Lower leg skin (tissue), 4 donors: ENCODE measurements around the gene DOK7. TPM values are rescaled to one million over a fixed set of nuclear protein-coding genes. Genes with fewer than 3 reads are reported as not detected.

Experiments used
- DNase-seq, 2 donors: peaks; one replicate each; pipeline ENCODE4 v3.0.0-alpha.2; 2019; ENCODE audit warnings: low spot score in 2 of 2
- H3K4me3 ChIP-seq: fragments of 200-600 bp; sonication (generic); 2 replicates; pipeline ENCODE4 v1.5.1; 2017; ENCODE audit warnings: mild to moderate bottlenecking, low read depth; ENCODE audit not compliant: poor library complexity, severe bottlenecking
- CTCF ChIP-seq, 3 donors: fragments of 450-650 bp; IDR thresholded peaks; one replicate each; pipeline ENCODE4 v1.5.1; 2016; ENCODE audit warnings: antibody characterized with exemption in 3 of 3, mild to moderate bottlenecking in 3 of 3, moderate library complexity in 2 of 3
- POLR2A ChIP-seq, 2 donors: fragments of 450-650 bp; IDR thresholded peaks; one replicate each; pipeline ENCODE4 v1.6.1; 2016 to 2017; ENCODE audit warnings: antibody characterized with exemption in 2 of 2, mild to moderate bottlenecking in 1 of 2, moderate library complexity in 1 of 2
- WGBS, 2 donors: methylation state at CpG; one replicate each; pipeline ENCODE4 v1.1.5; 2018; 5-methylcytosine and 5-hydroxymethylcytosine counted together
- intact Hi-C: fragments of 100-400 bp; cut with DNase I; formaldehyde crosslinking; loops from one replicate; pipeline ENCODE4 v1.15.0; 2023; ENCODE audit warnings: low total_unique reads
- total RNA-seq, 4 donors: library from RNA; depleted of rRNA; stranded (reverse); fragments of >200 nt; gene quantifications; one replicate each; pipeline ENCODE4 v1.1.0, GENCODE V29; 2016

Gene DOK7
- total RNA-seq, 4 donors from 2014 or later: 1.9 to 9.8 (median 5.9) TPM

- intact Hi-C loops: no loop called here
- 82 to 85% methylated on average over 14 to 15 of the region's 15 CpGs for WGBS, 2 donors
- TF ChIP-seq CTCF (IDR thresholded peaks at IDR 0.05) (no peak), POLR2A (IDR thresholded peaks at IDR 0.05) (no peak)
- no peak for DNase-seq
- no peak overlapping the region for H3K4me3 ChIP-seq
Measured at GRCh38 chr4:3464349-3464905, 1.3 kb downstream of the DOK7 start.

GRCh38 chr4:3464911-3465697, 2.0 kb downstream of the DOK7 start:
- DNase-seq: no peak
- intact Hi-C loops: no loop called here
- no peak for TF ChIP-seq POLR2A (IDR thresholded peaks at IDR 0.05)
- no peak for TF ChIP-seq CTCF (IDR thresholded peaks at IDR 0.05)
- WGBS, 2 donors: 88% methylated on average over 21 of the region's 21 CpGs
- H3K4me3 ChIP-seq: no peak overlapping the region

GRCh38 chr4:3465698-3466671, 2.9 kb downstream of the DOK7 start:
- TF ChIP-seq POLR2A (IDR thresholded peaks at IDR 0.05): no peak
- no peak for TF ChIP-seq CTCF (IDR thresholded peaks at IDR 0.05)
- intact Hi-C loops: no loop called here
- DNase-seq: no peak
- WGBS, 2 donors: 79 to 84% methylated on average over 28 to 39 of the region's 41 CpGs
- no peak overlapping the region for H3K4me3 ChIP-seq

- 67 to 69% methylated on average over 33 to 40 of the region's 40 CpGs for WGBS, 2 donors
- intact Hi-C loops: no loop called here
Measured at GRCh38 chr4:3466691-3467600, 3.8 kb downstream of the DOK7 start.

More at GRCh38 chr4:3466691-3467600, 3.8 kb downstream of the DOK7 start:
- DNase-seq: no peak
- TF ChIP-seq CTCF (IDR thresholded peaks at IDR 0.05): no peak
- H3K4me3 ChIP-seq: no peak overlapping the region
